ENCODE results near the gene MYOZ2.
A peak's percentile ranks its signal among the peaks of the same experiment; 100 is the strongest.

MYOZ2 gene

GRCh38 chr4:119205690-119206089, 70.1 kb downstream of the MYOZ2 start:
- no peak for DNase-seq

DNA sequence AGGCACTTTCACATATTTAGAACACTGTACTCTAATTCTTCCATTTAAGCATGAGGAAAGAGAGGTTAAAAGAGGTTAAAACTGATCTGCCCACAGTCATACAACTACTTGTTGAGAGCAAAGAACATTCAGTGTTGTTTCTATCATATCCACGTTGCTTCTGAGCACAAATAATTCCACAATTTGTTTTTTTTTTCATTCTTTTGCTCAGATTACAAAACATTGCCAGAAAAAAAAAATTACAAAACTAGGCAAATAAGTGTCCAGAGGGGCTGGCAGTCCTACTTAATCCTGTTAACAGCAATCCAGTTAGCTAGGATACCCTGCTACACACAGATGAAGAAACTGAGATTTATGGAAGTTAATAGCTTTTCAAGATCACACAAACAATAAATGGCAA, 70.5 kb downstream of the MYOZ2 start:
- DNase-seq: no peak

DNA sequence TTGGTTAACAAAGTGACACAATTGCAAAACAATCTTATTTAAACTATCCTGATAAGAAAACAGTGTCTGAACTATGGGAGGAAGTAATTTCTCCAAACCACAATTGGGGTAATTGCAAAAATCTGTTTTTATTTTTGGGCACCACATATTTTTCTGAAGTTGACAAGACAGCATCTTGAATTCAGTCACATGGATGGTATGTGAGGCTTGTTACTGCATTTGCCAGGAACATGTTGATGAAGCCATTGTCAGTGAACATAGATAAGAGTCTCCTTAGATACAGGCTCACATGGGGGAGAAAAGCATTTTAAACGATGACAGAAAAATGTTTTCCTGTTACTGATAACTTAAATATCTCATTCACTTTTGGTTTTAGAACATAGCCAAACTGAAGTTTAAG, 71.4 kb downstream of the MYOZ2 start:
- no peak for DNase-seq

DNA sequence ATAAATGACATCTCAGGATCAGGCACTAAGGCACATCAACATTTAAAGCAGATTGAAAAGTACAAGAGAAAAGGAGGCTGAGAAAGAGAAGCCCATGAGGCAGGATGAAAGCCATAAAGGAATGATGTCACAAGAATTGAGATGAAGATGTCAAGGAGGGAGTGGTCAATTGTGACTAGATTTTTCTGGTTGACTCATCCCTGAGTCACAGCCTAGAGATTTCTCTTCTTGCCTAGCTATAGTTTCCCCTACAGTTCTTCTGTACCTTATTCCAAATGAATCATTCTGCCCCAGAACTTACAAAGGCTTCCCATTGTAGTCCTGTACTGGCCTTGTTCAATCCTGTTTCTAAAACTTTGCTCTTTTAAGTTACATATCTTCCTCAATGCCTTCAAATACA, 73.4 kb downstream of the MYOZ2 start:
- no peak for DNase-seq

DNA sequence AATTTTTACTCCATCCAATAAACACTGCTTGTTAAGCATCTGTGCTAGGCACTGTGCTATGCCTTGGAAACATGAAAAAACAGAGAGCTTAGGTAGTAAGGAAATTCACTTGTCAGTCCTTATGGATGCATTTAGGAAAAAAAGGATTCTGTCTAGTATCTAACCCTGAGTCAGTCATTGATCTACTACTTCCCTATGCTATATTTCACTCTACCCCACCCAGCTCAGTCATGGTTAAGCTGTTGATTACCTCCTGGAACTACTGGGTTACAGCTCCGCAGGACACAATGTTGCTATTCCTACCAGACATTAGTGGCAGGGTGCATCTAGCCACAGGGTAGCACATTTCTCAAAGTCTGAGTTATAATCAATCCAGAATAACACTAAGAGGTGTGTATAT, 74.0 kb downstream of the MYOZ2 start:
- no peak for DNase-seq

DNA sequence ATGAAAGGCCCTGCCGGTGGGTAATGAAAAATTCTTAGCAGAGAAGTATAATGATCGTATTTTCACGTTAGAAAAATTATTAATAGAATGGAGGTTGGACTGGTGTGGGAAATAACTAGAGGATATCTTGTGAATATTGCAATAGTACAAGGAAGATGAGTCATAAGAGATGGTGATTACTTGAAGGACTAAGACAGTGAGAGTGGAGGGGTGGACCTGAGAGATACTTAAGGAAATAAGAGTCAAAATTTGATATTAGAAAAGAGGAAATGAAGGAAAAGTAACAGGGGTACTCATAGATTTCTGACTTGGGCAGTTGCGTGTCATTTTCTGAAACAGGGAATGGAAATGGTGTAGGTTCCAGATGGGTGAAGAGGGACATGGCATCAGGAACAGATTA, 75.1 kb downstream of the MYOZ2 start:
- no peak for DNase-seq

- DNase-seq: no peak
These were observed 76.2 kb downstream of the MYOZ2 start for GRCh38 chr4:119211867-119212233.

- DNase-seq: peak; percentile 88 to 98
These were observed 76.8 kb downstream of the MYOZ2 start, which contains the start of gene USP53 for GRCh38 chr4:119212234-119212963. Gene USP53, plus strand, starts transcription at chr4:119212713. Its CDS starts 27,047 bp downstream, at chr4:119239760.

GRCh38 chr4:119212964-119213606, 77.5 kb downstream of the MYOZ2 start:
- peak in 1 of 2 experiments; percentile 42 for DNase-seq

- DNase-seq: no peak
These were observed 82.5 kb downstream of the MYOZ2 start for GRCh38 chr4:119218093-119218492.

GRCh38 chr4:119221412-119221811, 85.8 kb downstream of the MYOZ2 start:
- no peak for DNase-seq

- no peak for DNase-seq
These were observed 92.1 kb downstream of the MYOZ2 start for GRCh38 chr4:119227690-119228089.

- DNase-seq: no peak
These were observed 92.8 kb downstream of the MYOZ2 start for GRCh38 chr4:119228406-119228805.

GRCh38 chr4:119229908-119230687, 94.5 kb downstream of the MYOZ2 start:
- no peak for DNase-seq

- DNase-seq: no peak
These were observed 95.9 kb downstream of the MYOZ2 start for GRCh38 chr4:119231491-119231890.

DNA sequence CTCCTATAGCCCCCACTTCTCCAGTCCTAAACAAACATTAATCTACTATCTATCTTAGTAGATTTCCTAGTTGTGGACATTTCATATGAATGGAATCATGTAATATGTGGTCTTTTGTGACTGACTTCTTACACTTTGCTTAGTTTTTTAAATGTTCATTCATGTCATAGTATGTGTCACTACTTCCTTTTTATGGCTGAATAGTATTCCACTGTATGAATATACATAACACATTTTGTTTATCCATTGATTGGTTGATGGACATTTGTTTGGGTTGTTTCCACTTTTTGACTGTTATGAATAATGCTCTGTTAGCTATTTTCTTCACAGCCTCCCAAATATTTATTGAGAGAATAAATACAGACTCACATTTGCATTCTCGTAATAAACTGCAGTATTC, 96.7 kb downstream of the MYOZ2 start:
- no peak for DNase-seq

DNA sequence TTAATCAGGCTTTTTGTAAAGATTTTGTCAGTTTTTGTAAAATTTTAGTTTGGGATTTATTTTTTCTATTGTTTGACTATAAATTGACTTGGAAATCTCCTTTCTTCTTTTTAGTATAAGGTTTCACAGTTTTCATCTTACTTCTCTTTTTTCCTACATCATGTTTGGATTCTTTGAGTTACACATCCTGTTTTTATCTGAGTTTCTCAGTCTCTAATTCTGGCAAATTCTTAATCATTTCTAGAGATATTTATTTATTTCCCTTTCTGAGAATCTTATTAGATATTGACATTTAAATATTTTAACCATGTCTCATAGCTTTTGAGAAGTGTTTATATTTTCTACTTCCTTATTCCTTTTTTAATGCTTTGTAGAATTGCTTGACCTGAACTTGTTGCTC, 97.6 kb downstream of the MYOZ2 start:
- no peak for DNase-seq

DNA sequence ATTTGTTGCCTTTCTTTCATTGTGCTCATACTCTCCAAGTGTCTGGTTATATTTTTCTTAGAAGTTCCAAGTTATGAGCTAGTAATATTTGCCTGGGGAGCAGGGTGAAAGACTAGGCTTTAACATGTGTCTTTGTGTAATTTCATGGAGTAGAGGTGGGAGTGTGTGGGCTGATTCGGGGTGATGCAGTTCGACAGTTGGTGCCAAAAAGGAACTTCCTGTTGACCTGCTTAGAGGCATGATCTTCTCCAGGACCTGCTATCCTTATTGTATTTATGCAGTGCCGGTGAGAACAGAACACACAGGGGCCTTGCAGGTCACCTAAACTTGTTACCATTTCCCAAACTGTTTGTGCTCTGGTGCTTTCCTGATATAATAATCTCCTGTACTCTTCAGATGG, 98.1 kb downstream of the MYOZ2 start:
- no peak for DNase-seq

- no peak for DNase-seq
These were observed 101.6 kb downstream of the MYOZ2 start for GRCh38 chr4:119237201-119237600.
